HG03439 (cell line): Measurements from ENCODE around the gene KLHL26.

Experiments
- ATAC-seq: cut with Tn5 transposase; IDR thresholded peaks from one replicate; pipeline ENCODE4 v1.9.1; 2021; ENCODE audit warnings: mild to moderate bottlenecking, moderate library complexity; ENCODE audit not compliant: unreplicated experiment

The KLHL26 gene

GRCh38 chr19:18612772-18613588 lies 23.8 kb upstream of the KLHL26 start, which contains the start of gene TMEM59L:
Gene TMEM59L, plus strand, starts transcription at chr19:18612870. Its CDS starts 89 bp downstream, at chr19:18612959.
- ATAC-seq = no peak

GRCh38 chr19:18613589-18614234 lies 23.1 kb upstream of the KLHL26 start:
- ATAC-seq = no peak

DNA sequence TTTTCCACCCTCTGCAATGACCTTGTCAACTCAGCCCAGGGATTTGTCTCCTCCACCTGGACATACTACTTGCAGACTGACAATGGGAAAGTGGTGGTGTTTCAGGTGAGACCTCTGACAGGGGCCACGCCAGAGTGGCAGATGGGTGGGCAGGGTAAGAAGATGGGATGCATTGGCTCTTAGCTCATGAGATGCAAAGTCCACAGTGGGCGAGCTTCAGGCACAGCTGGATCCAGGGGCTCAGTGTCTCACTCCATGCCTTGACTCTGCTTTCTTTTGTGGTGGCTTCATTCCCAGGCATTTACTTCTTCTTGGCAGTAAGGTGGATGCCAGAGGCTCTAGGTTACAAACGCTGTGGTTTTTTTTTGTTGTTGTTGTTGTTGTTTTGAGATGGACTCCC lies 20.8 kb upstream of the KLHL26 start:
- no peak for ATAC-seq

DNA sequence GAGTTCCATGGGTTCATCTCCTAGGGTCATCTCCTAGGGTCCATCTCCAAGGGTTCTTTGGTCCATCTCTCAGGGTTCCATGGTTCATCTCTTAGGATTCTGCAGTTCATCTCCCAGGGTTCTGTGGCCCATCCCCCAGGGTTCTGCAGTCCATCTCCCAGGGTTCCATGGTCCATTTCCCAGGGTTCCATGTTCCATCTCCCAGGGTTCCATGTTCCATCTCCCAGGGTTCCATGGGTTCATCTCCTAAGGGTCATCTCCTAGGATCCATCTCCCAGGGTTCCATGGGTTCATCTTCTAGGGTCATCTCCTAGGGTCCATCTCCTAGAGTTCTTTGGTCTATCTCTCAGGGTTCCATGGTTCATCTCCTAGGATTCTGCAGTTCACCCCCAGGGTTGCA lies 19.3 kb upstream of the KLHL26 start:
- ATAC-seq = no peak

- no peak for ATAC-seq
Measured at GRCh38 chr19:18618236-18618635, 18.6 kb upstream of the KLHL26 start.

DNA sequence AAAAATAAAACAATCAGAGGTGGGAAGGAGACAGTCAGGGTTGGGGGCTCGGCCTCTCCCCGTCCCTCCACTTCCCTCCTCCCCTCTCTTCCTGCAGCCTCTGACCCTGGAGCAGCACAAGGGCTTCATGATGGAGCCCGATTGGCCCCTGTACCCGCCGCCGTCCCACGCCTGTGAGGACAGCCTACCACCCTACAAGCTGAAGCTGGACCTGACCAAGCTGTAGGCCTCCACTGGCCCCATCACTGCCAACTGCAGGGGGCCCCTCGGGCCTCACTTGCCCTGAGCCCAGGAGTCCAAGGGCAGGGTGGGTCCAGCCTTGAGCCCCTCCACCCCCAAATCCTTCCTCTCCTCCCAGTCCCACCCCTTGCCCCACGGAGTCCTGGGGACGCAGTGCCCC lies 16.5 kb upstream of the KLHL26 start:
- ATAC-seq = no peak

DNA sequence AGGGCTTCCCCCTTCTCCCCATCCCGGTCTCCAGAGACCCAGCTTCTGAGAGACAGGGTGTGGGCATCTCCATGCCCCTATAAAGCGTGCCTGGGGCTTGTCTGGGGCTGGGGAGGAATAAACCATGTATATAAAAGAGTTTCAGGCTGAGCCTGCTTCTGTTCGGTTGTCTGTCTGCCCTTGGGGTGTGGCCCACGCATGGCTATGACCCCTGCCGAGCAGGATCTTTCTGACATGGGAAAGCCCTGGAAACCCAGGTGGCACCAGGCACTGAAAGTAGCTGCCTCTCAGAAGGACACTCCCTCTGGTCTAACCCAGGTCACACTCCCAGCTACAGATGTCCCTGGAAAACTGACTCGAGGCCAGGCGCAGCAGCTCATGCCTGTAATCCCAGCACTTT lies 15.9 kb upstream of the KLHL26 start:
- ATAC-seq = no peak

GRCh38 chr19:18626906-18627305 lies 9.9 kb upstream of the KLHL26 start:
- no peak for ATAC-seq

DNA sequence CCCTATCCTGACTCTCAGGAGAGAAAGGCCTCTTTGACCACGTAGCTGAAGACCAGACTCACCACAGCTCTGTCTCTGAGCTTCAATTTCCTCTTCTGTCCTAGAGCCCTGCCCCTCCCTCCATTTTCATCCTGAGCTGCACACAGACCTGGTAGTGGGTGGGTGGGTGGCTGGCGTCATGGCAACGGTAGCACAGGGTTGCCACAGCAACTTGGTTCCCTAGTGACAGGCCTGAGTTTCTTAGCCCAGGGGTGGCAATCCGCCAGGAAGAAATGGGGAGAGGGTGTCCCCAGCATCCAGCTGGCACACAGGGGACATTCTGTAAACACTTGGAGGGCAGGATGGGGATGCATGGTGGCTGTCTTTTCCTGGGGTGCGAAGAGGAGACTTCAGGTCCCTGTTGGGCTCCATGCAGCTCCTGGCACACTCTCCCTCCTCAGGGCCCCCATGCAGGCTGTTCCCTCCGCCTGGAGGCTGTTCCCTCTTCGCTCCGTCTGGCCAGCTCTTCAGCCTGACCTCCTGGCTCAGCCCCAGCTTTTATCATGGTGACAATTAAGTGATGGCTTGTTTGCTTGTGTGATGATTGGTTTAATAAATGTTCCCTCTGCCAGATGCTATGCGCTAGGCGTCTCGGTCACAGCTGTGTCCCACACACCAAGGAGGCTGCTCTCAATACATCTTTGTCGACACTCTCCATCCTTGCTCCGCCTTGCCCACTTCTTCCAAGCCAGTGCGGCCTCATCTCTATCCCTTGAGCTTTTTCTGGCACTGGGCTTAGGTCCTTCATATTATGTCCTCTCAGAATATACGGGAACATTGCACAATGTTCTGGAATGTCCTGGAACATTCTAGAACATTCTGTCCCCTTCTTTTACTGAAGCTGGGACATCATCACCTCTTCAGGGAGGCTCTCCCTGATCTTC lies 7.4 kb upstream of the KLHL26 start:
- ATAC-seq = no peak

GRCh38 chr19:18633321-18633720 lies 3.5 kb upstream of the KLHL26 start:
- no peak for ATAC-seq

DNA sequence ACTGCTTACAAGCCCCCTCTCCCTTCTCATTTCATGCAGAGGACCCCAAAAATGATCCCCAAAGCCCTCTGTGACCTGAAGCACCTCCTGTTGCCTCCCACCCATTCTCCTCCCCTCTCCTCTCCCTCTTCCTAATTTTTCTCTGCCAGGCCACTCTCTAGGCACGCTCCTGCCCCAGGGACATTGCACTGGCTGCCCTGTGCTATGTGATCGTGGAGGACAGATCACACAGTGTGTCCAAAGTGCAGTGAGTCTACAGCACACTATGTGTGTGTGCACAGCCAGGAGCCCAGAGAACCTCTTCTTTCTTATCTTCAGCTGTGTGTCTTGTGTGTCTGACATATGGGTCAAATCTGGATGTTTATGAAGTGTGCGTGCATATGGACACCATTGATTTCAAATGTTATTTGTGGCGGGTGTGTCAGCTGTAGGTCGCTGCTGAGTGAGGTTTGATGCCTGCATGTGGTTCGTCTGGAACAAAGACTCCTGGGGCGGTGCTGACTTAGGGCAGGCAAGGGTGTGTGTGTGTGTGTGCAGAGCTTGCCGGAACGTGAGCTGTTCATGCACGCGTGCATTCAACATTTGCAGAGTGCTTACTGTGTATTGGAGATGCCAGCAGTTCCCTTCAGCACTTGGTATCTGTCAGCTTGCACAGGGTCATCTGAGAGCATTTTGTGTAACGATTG lies 2.1 kb upstream of the KLHL26 start:
- no peak for ATAC-seq

DNA sequence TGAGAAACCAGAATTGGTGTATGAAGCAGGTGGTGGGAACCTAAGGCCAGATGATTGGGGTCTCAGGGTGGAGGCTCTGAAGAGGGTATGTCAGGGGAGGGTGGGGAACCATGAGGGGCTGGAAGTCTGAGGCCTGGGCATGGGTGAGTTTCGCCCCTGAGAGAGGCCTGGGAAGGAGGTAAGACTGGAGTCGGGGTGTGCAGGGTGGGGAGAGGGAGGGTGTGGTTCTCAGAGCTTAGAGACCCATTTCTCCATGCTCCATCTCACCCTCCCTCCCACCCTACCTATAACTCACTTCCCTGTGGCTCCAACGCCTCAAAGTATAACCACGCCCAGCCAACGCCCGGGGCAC lies 1.0 kb upstream of the KLHL26 start:
- ATAC-seq = no peak

GRCh38 chr19:18636183-18636968 lies 452 bp upstream of the KLHL26 start:
- ATAC-seq = peak; percentile 80

DNA sequence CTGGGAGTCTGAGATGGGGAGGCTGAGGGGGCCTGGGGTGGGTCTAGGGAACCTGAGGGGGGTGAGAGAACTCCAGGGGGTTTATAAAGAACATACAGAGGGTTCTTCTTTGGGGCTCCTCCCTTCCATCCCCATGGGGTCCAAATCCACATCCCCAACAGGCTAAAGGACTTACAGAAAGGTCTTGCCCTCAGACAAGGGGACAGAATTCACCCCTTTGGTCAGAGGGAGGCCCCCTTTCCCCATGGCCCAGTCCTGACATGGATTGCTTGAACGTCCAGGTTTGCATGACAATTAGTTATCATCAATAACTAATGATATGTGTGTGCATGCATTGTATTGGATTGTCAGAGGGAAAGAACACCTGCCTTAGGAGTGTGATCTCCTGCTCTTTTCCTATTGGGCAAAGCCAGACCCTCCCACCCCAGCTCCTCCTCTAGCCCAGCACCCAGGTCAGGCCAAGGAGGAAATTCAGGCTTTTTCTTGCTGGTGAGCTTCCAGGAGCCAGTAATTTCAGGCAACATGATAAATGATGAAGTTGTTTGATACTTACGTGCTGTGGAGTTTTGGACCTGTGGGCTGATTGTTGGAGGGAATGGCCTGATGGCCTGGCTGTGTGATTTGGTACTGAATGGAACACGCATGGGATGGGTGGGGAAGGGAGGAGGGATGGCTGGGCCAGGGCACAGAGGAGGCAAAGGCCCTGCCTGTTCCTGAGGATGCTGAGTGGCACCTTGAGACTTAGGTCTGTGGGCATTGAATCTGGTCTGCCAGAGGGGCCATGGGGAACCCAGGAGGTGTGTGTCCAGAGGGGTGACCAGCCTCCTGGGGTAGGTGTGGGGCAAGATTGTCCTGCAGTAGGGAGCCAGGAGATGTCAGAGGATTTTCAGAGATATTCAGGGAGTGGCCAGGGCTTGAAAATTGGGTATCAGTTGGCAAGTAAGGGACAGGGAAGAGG lies 1.1 kb downstream of the KLHL26 start:
- ATAC-seq = no peak

DNA sequence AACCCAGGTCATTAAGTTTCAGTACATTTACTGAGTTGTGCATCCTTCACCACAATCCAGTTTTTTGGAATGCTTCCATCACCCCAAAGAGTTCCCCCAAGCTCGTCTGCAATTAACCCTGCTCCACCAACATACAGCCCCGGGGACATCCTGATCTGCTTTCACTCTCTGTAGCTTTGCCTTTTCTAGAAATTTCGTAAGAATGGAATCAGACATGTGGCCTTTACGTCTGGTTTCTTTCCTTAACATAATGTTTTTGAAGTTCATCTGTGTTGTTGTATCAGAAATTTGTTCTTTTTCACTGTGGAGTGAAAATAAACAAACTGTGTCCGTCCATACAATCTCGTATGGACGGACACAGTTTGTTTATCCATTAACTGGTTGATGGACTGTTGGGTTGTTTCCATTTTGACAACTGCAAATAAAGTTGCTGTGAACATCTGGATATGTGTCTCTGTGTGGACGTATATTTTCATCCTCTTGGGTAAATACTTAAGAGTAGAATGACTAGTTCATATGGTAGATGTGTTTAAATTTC lies 2.9 kb downstream of the KLHL26 start:
- no peak for ATAC-seq

DNA sequence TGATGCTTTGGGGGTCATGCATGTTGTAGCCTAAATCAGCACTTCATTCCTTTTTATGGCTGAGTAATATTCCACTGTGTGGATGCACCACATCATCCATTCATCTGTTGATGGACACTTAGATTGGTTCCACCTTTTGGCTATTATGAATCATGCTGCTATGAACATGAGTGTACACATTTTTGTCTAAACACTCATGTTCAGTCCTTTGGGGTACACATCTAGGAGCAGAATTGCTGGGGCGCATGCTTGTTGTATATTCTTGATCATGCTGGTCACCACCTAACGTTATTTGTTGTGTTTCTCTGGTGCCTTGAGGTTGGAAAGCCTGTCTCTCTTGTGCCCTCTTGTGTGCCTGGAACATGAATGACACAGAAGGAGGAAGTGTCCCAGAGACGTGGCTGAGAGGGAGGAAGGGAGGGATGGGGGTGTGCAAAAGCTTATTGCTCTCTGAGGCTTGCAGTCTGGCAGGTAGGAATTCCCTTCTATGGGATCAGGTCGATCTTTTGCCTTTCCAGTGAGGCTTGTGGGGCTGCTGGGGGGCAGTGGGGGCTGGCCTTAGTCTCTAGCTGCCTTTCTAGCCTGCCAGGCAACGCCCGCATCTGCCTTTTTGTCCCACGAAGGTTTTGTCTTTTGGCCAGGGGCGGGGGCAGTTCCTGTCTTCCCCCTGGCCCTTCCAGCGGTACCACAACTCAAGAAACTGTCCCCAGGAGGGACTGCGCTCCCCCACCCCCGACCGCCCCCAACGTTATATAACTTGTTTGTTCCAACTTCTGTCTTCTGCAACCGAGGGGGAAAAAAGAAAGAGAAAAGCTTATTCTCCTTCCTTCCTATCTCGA lies 7.6 kb downstream of the KLHL26 start:
- ATAC-seq = no peak

- ATAC-seq = no peak
Measured at GRCh38 chr19:18645035-18645511, 8.2 kb downstream of the KLHL26 start.
